CD4-positive, alpha-beta T cell treated with Interleukin-10 for 1 hour (primary cell): ENCODE results near the gene OR2B2.

Experiments
- DNase-seq: peaks from one replicate; pipeline ENCODE4 v3.0.0-alpha.2; 2020

Gene OR2B2

GRCh38 chr6:27866357-27867050 lies 45.7 kb downstream of the OR2B2 start:
- peak; percentile 88 for DNase-seq

DNA sequence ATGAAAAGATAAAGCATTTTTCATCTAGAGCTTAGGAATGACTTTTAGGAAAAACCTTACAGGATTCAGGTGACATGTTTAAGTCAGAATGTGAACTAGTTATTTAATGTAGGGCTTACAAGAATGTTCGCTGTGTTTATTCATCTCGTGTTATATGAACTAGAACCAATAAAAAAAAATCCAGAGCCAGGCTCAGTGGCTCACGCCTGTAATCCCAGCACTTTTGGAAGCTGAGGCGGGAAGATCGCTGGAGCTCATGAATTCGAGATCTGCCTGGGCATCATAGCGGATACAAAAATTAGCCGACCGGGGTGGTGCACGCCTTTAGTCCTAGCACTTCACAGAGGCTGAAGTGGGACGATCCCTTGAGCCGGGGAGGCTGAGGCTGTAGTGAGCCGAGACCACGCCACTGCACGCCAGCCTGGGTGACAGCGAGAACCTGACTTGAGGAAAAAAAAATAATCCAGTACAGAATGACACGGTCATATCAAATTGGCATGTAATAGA lies 46.3 kb downstream of the OR2B2 start:
- DNase-seq, result peak; percentile 3

DNA sequence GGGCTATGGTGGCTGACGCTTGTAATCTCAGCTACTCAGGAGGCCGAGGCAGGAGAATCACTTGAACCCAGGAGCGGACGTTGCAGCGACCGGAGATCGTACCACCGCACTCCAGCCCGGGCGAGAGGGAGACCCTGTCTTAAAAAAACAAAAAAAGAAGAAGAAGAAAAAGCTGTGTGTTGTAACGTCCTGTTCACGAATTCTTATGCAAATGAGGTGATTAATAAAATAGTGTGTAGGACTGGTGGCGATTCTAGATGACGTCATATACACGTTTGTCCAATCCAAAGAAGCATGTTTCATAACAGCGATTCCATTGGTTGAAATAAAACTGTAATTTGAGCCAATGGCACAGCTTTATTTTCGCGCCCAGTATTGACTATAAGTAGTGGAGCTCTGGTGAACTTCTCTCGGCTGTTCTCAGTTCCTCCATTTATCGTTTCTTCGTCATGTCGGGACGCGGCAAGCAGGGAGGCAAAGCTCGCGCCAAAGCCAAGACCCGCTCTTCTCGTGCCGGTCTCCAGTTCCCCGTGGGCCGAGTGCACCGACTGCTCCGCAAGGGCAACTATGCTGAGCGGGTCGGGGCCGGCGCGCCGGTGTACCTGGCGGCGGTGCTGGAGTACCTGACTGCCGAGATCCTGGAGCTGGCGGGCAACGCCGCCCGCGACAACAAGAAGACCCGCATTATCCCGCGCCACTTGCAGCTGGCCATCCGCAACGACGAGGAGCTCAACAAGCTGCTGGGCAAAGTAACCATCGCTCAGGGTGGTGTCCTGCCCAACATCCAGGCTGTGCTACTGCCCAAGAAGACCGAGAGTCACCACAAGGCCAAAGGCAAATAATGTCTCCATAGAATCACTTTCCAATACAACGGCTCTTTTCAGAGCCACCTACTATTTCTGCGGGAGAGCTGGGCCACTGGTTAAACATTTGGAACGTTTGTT lies 47.0 kb downstream of the OR2B2 start:
- DNase-seq, result peak; percentile 96

DNA sequence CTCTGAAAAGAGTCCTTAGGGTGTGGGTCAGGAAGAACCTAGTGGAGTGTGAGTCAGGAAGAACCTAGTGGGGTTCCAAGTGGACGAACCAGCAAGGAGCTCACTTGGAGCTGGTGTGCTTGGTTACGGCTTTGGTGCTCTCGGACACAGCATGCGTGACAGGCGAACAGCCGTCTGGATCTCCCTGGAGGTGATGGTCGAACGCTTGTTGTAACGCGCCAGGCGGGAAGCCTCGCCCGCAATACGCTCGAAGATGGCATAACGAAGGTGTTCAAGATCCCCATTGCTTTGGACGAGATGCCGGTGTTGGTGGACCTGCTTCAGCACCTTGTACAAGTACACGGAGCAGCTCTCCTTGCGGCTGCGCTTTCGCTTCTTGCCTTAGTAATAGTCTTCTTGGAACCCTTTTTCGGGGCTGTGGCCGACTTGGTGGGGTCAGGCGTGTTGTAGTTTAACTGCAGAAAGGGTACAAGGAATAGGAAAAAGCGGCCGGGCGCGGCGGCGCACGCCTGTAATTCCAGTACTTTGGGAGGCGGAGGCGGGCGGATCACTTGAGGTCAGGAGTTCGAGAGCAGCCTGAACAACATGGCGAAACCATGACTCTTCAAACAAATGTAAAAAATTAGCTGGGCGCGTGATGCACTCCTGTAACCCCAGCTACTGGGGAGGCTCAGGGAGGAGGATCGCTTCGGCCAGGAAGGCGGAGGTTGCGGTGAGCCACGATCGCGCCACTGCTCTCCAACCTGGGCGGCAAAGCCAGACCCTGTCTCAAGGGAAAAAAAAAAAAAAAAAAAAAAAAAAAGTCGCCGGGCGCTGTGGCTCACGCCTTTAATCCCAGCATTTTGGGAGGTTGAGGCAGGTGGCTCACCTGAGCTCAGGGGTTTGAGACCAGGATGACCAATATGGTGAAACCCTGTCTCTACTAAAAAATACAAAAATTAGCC lies 48.0 kb downstream of the OR2B2 start:
- peak; percentile 27 for DNase-seq

- no peak for DNase-seq
These were observed 49.7 kb downstream of the OR2B2 start for GRCh38 chr6:27862396-27863066.

DNA sequence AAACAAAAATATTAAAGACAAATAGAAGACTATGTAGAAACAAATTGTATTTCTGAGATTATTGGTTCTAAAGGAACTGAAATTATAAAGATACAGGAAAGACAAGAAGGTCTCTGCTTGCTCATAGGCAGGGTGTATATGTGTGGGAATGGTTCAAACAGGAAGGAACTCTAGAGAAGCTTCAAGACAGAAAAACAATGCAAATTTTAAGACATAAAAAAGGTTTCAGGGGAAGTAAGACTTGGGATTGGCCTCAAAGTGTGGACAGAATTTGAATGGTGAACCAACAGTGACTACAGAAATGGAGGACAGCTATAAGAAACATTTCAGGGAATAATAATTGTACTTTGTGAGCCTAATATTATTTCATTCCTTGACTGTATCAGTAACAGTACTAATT lies 50.3 kb downstream of the OR2B2 start:
- DNase-seq, result no peak

DNA sequence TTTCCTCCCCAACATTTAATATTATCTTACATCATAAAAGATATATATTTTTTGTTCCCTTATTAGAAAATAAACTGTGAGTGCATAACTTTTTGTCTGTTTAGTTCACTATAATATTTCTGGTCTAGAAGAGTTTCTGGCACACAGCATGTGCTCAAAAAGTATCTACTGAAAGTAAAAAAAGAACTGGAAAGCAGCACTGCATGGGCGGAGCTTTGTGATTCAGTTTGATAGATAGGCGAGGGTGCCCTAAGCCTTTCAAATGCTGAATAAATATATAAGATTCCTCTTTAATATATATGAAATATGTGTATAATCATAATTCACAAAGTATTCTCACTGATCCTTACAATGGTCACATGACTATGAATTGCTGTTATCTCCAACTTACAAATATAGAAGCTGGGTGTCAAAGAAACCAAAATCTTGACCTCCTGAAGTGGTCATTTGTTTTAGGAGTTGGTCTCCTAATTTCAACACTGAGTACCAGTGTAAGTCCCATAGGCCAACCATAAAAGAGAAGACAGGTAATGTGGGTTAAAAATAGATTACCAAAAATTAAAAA lies 50.8 kb downstream of the OR2B2 start:
- no peak for DNase-seq
